ENCODE data around the gene ORC1.
"Not testable (repeated sequence)": the region's sequence is repeated elsewhere in the genome, so short reads cannot be mapped to it uniquely, and the experiment has no call there.

The ORC1 gene

DNA sequence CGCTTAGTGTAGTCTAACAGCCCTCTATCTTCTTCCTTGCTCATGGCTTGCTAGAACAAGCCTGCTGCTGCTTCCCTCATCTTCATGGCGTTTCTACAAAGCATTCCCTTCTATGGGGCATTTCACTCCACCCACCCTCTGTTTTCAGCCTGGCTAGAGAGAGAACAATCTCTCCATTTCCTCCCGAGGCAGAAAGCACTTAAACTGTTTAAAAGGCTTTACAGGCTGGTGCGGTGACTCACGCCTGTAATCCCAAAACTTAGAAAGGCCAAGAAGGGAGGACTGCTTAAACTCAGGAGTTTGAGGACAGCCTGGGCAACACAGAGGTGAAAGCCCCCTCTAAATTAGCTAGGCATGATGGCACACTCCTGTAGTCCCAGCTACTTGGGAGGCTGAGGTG is 17.8 kb downstream of the ORC1 start:
- DNase-seq (ENCODE audit: low read depth in 2 of 2) = no peak

DNA sequence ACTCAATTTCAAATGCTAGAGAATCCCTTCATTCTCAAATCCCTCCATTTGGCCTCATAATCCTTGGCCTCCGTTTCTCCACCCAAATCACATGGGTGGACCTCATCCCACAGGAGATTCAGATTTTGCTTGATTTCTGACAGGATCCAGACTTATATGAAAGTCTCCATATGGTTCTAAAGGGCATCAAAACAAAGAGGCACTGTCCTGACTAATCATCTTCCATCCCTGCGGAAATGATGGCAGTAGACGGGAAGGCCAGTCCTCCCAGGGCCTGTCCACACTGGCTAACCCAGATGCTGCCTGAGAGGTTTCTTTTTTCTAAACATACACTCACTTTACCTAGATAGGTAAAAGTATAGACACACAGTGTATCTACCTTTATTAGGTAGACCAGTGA is 18.8 kb downstream of the ORC1 start:
- DNase-seq (ENCODE audit: low read depth in 2 of 2) = no peak

DNA sequence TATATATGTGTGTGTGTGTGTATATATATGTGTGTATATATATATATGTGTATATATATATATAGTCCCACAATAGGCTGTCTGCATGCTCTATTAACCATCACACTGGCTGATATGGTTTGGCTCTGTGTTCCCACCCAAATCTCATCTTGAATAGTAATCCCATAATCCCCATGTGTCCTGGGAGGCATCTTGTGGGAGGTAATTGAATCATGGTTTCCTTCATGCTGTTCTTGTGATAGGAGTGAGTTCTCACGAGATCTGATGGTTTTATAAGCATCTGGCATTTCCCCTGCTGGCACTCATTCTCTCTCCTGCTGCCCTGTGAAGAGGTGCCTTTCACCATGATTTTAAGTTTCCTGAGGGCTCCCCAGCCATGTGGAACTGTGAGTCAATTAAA is 34.4 kb downstream of the ORC1 start:
- not testable (repeated sequence) for DNase-seq (ENCODE audit: low read depth in 2 of 2)

DNA sequence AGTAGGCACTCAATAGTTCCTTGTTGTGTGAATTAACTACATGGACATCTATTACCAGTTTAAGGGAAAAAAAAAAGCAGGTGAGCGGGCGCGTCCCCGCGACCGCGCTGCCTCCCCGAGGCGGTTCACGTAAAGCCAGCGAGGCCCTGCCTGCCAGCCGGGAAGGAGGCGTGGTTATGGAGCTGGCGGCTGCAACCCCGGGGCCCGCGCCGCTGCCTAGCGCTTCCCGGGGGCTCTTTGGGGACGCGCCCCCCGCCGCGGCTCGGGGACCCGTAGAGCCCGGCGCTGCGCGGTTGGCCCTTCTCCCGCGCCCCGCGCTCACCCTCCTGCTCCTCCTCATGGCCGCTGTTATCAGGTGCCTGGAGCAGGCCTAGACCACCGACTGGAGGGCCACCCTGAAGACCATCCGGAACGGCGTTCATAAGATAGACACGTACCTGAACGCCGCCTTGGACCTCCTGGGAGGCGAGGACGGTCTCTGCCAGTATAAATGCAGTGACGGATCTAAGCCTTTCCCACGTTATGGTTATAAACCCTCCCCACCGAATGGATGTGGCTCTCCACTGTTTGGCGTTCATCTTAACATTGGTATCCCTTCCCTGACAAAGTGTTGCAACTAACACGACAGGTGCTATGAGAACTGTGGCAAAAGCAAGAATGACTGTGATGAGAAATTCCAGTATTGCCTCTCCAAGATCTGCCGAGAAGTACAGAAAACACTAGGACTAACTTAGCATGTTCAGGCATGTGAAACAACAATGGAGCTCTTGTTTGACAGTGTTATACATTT is 35.6 kb downstream of the ORC1 start:
- no peak for DNase-seq (ENCODE audit: low read depth in 2 of 2)

DNA sequence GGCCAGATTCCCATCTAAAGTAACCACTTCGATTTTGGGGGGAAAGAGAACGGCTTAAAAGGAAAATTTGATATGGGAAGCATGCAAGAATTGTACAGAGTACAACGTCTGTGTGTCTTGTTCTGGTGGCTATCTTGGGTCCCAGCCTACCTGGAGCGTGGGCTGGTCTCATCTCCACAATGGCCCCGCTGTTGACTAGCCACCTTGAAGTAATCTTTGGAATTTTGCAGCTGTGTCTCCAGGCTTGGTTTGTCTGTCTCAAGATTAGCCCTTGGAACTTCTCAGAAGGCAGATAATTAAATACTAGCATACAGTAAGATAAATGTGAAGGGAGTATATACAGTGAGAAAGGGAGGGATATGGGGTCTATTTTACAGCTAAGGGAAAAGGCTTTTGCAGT is 37.0 kb downstream of the ORC1 start:
- DNase-seq (ENCODE audit: low read depth in 2 of 2) = no peak

DNA sequence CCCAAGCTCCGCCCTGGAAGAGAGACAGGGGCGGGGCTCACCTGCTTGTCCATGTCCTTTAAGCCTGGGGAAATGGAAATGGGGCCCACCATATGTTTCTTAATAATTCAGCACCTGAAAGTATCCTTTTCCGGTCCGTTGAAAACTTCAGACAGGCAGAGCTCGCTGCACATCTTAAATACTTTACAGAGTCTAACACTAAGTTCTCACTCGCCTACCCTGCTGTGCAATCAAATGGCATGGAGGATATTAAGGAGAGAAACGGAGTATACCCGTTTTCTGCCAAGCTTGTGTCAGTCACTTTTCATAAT is 37.8 kb downstream of the ORC1 start:
- no peak for DNase-seq (ENCODE audit: low read depth in 2 of 2)

DNA sequence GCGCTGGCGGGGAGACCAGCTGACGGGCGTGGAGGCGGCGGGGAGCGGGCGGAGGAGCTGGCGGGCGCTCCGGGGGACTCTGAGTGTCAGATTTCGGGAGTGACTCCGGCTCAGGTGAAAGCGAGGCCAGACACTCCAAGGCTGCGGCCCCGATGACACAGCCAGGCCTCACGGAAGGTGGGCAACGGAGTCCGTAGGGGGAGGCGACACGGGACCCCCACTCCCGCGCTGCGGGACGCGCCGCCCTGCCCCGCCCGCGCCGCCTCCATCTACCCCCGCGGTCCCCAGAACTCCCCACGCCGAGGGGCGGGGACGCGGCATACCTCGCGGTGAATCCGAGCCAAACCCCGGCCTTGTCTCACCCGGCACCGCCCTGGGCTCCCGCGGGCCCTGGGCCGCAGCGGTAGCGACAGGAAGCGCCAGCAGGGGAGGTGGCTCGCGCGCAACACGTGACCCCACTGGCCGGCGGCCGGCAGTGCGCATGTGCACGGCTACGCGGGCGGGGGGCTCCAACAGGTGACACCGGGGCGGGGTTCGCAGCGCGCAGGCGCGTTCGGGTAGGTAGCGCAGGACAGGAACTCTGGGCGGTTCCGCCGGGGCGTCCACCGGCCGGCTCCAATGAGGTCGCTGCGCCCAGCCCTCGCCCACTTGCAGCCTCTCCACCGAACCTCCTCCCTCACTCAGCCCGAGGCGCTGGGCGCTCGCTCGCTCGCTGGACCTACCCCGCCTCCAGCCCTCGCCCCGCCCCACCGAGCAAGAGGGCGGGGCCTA is 38.3 kb downstream of the ORC1 start, which contains the start of gene CC2D1B:
CC2D1B (minus strand) TSS at position 460 of the 771 bp plus-strand sequence. CDS start 1,585 bp downstream, outside the sequence.
- DNase-seq (ENCODE audit: low read depth in 2 of 2) = peak; percentile 81 to 87

DNA sequence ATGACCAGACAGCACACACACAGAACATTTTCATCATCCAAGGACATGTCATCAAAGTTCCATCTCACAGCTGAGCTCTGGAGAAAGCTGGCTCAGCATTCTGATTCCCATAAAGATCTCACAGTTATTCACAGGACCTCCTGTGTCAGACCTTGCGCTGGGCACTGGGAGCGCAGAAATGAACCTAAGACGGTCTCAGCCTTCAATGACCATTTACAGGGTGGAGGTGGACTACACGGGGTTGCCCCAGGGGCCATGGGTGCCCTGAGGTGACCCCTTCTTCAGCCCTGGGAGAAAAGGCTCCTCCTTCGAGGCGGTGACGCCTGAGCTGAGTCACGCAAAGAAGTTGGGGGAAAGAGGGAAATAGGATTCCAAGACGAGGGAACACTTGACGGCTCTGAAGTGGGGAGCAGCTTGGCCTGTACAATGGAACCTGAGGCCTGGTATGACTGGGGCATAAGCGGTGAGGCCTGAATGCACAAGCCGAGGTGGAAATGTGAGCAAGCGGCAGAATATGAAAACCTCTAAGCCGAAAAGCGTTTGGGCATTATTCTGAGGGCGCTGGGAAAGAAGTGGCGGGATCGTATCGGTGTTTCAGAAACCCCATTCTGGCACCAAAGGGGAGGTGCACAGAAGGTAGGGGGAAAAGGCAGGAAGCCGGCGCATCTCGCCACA is 39.0 kb downstream of the ORC1 start:
- DNase-seq (ENCODE audit: low read depth in 2 of 2) = peak in 1 of 2 experiments; percentile 28

DNA sequence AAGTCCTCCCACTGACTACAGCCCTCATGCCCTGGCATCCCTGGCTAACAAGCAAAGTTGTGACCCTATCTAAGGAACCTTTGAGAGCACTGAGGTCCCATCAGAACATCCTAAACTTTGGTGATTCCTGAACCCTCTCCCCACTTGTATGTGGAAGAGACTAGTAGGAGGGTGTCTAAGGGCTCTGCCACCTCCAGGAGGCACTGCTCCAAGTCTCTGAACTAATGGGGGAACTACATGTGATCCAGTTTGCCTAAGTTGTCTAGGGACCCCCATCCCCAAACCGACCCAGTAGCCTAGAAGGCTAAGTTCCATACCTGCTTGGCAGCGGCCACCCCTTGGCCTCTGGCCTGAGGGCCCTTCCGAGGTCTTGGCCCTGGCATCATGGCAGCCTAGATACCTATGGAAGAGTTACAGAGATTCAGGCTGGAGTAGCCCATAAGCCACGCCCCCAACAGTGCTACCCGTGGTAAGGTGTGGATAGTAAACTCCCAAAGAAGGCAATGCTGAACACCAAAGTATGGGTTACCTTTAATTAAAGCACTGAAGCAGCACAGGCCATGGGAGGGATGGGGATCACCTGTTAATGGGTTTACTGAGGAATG is 39.9 kb downstream of the ORC1 start:
- DNase-seq (ENCODE audit: low read depth in 2 of 2) = no peak

DNA sequence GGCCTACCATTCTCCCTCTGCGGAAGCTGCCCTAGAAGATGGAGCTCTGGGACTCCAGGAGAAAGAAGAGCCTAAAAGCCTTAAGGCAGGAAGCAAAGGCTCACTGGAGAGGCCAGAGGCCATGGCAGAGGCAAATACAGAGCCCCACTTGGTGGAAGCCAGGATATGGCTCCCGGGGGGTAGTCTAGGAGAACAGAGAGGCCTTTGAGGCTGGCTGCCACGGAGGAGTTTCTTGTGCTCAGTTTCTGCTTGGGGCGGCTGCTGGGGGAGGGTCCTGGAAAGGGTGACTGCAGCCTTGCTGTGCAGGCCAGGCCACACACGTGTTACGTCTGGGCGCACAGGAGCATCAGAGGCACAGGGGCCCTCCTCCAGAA is 43.6 kb downstream of the ORC1 start:
- DNase-seq (ENCODE audit: low read depth in 2 of 2) = no peak

DNA sequence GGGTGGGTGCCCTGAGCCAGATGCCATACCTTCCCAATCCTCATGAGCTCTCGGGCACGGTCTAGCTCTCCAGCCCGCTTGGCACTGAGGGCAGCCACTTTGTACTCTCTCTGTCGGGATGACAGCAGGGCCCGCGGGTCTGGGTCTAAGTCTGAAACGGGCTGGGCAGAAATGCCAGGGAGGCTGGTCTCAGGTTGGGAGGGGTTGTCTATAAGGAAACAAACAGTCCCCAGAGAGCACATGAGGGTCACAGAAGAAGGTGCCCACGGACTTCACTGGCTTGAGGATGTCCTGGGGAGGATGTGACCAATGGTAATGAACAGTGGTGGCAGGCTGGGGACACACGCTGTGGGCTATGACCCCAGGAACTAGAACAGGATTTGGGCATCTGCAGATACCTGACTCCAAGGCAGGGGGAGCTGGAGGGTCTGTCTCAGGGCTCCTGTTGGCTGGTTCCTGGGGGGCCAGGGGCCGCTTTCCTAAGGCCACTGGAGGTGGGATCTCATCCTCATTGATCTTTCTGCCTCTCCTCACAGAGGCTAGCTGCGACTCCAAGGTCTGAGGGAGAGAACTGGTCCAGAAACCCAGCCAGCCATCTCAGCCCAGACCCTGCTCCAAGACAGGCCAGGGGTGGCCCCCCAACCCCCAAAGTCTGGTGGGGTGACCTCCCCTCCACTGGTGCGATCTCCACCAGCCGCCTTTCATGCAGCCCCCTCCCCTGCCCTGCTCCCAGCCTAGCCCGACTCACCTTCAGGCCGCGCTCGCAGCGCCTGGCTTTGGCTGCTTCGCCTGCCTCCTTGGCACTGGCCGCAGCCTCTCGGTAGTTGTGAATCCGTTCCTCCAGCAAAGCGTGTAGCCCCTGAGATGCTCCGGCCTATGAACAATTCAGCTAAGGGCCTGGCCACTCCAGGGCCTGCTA is 44.3 kb downstream of the ORC1 start:
- DNase-seq (ENCODE audit: low read depth in 2 of 2) = no peak

DNA sequence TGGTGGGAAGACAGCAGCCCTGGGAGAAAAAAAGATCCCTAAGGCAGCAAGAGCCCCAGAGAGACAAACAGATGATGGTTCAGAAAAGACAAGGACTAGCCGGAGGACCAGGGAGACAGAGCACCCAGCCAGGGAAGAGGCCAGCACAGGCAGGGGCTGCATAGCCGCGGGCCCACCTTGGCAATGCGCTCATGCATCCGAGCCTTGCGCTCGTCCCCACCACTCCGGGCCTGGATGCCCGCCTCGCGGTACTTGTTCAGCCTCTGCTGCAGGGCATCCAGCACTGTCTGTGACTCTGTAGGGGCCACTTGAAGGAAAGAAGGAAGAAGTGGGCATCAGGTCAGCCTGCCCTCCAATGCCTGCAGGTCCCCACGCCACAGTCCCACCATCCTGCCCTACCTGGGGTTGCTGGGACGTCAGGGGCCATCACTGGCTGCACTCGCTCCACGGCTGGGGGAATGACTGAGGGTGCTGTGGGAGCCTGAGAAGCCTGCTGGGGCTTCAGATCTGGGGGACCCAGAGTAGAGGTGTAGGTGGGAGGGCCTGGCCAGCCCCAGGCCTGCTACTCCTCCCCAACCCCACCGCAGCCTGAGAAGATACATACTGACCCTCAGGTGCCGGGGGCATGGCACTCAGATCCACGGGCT is 45.2 kb downstream of the ORC1 start:
- no peak for DNase-seq (ENCODE audit: low read depth in 2 of 2)

DNA sequence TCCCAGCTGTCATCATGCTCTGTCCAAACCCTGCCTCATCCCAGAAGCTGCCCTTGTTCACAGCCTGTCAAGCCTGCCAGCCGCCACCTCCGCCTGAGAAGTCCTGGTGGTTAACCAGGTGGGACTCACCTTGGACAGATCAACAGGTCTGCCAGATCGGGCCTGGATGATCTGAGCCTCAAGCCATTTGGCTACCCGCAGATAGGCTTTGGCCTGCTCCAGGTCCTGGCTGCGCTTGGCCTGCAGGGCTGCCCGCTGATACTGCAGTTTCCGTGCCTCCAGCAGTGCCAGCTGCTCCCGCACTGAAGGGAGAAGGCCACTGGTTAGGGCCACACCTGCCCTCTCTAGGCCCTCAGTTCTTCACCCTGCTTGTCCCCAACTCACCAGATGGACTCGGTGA is 46.8 kb downstream of the ORC1 start:
- no peak for DNase-seq (ENCODE audit: low read depth in 2 of 2)

DNA sequence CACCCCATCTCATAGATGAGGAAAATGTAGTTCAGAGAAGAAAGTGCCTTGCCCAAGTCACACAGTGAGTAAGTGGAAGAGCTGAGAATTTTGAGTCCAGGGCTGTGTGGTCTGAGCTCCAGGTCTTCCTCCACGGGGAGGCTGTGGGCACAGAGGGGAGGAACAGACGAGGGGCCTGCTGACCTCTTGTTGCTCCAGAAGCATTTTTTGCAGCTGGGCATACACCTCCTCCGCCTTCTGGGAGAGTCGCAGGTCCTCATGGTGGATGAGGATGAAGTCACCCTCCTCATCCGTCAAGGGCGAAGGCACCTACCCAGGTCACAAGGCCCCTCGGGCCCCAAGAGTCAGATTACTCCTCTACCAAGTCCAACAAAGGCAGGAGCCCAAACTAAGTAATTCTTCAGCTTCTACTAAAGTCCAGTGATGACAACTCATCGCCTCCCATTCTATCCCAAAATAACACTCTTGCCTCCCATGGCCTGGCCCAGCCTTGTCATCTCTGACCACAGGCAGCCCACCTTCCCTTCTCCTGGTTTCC is 47.3 kb downstream of the ORC1 start:
- no peak for DNase-seq (ENCODE audit: low read depth in 2 of 2)

DNA sequence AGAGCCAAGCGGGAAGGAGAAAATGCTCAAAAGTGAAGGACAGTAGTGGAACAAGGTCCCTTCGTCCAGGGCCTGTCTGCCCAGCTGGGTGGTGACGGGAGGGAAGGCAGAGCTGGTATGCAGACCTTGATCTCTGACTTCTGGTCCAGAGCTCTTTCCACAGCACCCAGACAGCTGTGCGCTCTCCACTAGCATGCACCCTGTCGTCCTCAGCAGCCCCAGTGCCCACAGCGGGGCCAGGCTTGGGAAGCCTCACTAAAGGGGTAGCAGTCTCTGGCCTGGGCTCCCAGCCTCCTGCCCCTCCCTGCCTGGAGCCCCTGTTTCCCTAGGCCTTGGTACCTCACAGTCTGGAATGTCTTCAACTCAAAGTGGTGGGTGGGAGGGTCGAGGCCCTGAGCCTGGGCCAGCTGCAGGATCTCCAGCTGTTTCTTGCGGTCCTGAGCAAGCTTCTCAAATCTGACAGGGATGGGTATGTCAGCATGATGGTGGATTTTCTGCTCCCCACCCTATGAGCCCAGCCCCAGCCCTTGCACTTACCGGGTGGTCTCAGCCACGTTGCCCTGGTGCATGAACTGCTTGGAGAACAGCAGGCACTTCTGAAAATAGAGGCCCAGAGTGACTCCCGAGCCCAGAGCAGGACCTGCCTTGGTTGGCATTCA is 48.2 kb downstream of the ORC1 start:
- DNase-seq (ENCODE audit: low read depth in 2 of 2) = no peak

DNA sequence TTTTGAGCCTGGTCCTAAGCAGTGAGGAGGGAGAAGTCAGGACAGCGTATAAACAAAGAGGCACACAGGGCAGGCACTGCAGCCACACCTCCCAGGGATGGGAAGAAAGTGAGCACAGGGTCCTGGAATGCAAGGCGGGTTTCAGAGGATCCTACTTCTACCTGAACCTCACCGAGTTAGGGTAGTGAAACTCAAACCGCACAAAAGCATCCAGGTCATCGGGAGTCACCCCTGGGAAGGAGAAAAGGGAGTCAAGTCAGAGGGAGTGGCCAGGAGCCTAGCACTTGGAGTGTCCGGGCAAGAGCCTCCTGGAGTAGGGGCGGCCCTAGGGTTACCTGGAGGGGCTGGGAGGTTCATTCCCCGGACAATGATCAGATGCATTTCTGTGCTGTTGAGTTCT is 48.8 kb downstream of the ORC1 start:
- no peak for DNase-seq (ENCODE audit: low read depth in 2 of 2)

DNA sequence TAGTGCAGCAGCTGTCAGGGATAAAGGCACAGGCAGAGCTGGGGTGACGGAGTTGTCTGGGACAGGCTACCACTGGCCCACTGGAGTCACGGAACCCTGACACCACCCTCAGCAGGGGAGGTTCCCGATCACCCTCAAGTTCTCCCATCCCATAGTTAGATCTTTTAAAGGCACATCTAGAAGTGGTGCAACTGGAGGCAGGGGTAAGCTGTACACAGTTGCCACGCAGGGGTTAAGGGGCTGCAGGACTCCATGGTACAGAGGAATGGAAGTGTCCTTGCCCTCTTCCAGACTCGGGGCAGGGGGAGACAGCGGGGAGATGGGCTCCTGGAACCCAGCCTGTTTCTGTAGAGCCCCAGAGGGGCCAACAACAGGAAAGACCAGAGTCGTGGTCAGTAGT is 51.5 kb downstream of the ORC1 start:
- DNase-seq (ENCODE audit: low read depth in 2 of 2) = no peak

DNA sequence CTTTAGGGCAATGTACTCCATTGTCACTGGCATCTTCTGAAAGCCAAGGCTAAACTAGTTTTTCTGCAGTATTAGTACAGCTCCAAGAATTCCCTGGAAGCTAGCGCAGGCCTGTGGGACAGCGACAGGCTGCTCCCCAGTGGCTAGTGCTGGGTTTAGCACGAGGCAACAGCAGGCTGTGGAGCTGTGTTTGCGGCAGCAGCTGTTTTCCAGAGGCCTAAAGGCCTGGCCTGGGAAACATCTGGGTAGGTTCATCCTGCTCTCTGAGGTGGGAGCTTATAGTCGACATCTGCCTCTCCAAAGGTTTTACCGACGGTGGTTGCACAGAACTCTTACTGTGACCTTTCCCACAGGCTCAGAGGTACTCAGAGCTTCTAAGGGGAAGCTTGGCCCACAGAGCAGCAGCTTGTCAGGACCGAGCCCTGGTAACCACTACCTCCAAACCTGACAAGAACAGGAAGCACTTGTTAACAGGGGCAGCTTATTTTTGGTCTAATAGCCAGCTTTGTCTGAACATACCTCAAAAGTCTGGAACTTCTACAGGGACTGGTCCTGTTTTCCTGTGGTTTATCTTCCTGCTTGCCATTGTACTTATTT is 55.4 kb downstream of the ORC1 start:
- DNase-seq (ENCODE audit: low read depth in 2 of 2) = no peak

DNA sequence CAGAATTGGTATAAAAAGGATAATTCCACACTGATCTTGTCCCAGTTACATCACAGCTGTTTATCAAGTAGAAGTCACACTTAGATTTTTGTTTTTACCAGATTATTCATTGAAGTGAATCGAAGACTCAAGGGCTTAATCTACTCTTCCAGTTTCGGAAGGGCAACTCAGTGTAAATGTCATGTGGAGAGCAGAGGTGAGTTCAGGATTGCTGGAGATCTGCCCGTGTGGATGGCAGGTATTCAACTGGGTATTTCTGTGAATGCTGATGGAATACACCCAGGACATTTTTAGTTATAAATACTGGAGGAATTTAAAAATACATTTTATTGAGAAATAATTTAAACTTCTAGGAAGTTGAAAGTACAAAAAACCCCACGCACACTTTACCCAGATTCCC is 57.6 kb downstream of the ORC1 start:
- no peak for DNase-seq (ENCODE audit: low read depth in 2 of 2)

DNA sequence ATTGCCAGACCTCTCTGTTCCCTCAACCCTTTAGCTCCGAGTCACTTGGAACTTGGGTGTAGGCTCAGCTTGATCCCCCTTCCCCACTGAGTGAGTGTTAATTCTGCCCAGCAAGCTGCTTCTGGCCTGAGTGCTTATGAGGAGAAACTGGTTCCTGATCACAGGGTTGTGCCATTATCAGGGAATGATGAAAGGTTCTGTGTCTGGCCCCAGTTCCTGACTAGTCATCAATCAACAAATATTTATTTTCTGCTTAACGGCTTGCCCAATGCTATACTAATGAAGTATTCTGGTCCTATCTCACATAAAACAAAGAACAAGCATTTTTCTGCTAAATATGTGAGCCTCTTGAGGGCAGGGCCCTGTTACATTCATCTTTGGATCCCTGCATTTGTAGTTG is 59.0 kb downstream of the ORC1 start:
- no peak for DNase-seq (ENCODE audit: low read depth in 2 of 2)
